ENCODE measurements around the gene RFFL. TPM values are rescaled to one million over a fixed set of nuclear protein-coding genes. Genes with fewer than 3 reads are reported as not detected.

Gene RFFL
- total and polyA plus RNA-seq, 9 of the 15 experiments (the other 6 are each of a cell fraction or from before 2014, with no cell fraction given): 3.4 to 18.1 (median 12.8) TPM

DNA sequence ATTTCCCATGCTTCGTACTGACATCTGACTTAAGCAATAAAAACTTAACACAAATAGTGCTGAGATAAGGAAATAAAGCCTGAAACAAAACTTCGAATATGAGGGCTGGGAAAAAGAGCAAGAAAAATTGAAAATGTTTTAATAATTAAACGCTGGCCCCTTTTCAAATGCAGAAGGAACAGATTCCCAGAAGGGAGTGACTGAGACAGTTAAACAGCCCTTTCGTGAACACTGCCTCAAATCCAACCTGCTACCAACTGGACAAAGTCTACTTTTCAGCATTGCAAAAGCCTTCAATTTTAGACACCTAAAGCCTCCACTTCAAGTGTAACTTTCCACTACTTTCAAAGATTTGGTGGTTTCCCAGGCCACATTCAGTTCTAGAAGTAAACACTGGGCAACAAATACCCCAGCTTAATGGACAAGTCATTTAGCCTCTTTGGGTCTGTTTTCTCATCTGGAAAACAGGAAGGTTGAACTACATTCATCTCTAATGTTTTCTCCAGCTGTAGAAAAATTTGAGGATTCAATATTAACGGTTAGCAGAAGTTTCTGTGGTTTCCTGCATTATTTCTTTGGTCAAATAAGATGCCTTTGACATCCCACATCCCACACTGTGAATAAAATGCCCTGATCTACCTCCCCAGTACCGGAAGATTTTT lies 11.8 kb downstream of the RFFL start (continued):
- TF ChIP-seq MBD2 (IDR thresholded peaks at IDR 0.05; ENCODE audit: borderline replicate concordance, low read depth): no peak
- peak; percentile 83 for TF ChIP-seq ZNF316 (IDR thresholded peaks at IDR 0.05)
- no peak for TF ChIP-seq ADNP (tag; IDR thresholded peaks at IDR 0.05)
- no peak for TF ChIP-seq ARNT (IDR thresholded peaks at IDR 0.05)
- TF ChIP-seq ZNF134 (CRISPR knock-in tag; conservative IDR thresholded peaks at IDR 0.05): no peak
- TF ChIP-seq NFRKB (IDR thresholded peaks at IDR 0.05; ENCODE audit: low read depth): no peak
- no peak for TF ChIP-seq CC2D1A (IDR thresholded peaks at IDR 0.05)
- TF ChIP-seq TOE1 (IDR thresholded peaks at IDR 0.05; ENCODE audit: borderline replicate concordance): no peak
- no peak for TF ChIP-seq TOE1 (CRISPR knock-in tag; IDR thresholded peaks at IDR 0.05; ENCODE audit: borderline replicate concordance, low read depth)
- TF ChIP-seq E2F3 (CRISPR knock-in tag; IDR thresholded peaks at IDR 0.05): no peak
- TF ChIP-seq, protein P1, sequence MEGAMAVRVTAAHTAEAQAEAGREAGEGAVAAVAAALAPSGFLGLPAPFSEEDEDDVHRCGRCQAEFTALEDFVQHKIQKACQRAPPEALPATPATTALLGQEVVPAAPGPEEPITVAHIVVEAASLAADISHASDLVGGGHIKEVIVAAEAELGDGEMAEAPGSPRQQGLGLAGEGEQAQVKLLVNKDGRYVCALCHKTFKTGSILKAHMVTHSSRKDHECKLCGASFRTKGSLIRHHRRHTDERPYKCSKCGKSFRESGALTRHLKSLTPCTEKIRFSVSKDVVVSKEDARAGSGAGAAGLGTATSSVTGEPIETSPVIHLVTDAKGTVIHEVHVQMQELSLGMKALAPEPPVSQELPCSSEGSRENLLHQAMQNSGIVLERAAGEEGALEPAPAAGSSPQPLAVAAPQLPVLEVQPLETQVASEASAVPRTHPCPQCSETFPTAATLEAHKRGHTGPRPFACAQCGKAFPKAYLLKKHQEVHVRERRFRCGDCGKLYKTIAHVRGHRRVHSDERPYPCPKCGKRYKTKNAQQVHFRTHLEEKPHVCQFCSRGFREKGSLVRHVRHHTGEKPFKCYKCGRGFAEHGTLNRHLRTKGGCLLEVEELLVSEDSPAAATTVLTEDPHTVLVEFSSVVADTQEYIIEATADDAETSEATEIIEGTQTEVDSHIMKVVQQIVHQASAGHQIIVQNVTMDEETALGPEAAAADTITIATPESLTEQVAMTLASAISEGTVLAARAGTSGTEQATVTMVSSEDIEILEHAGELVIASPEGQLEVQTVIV (CRISPR knock-in tag; IDR thresholded peaks at IDR 0.05; ENCODE audit: borderline replicate concordance): no peak
- no peak for TF ChIP-seq RAD21 (CRISPR knock-in tag; conservative IDR thresholded peaks at IDR 0.05 in 1 of 2, IDR thresholded peaks at IDR 0.05 in 1 of 2)
- no peak for TF ChIP-seq SMARCB1 (IDR thresholded peaks at IDR 0.05; ENCODE audit: insufficient read length, low read depth)
- TF ChIP-seq, protein P2, sequence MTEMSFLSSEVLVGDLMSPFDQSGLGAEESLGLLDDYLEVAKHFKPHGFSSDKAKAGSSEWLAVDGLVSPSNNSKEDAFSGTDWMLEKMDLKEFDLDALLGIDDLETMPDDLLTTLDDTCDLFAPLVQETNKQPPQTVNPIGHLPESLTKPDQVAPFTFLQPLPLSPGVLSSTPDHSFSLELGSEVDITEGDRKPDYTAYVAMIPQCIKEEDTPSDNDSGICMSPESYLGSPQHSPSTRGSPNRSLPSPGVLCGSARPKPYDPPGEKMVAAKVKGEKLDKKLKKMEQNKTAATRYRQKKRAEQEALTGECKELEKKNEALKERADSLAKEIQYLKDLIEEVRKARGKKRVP (CRISPR knock-in tag; IDR thresholded peaks at IDR 0.05): no peak

Measured in K562 (cell line).